Naive thymus-derived CD4-positive, alpha-beta T cell (primary cell): ENCODE results near the gene SLCO2A1. TPM values are rescaled to one million over a fixed set of nuclear protein-coding genes. Genes with fewer than 3 reads are reported as not detected.

ENCODE experiments used
- ATAC-seq: fragments of 150-1000 bp; cut with Tn5 transposase; 2 replicates; pipeline ENCODE4 v1.10.0; 2021; ENCODE audit warnings: mild to moderate bottlenecking, moderate library complexity
- CTCF ChIA-PET: fragments of 350-600 bp; sonication (Branson Sonifier 250); formaldehyde crosslinking; loops from one replicate; lab custom pipeline; 2021; ENCODE audit warnings: antibody characterized with exemption; lab: Charles Lee
- POLR2A ChIA-PET: fragments of 350-600 bp; sonication (Branson Sonifier 250); formaldehyde crosslinking; loops from one replicate; lab custom pipeline; 2021; ENCODE audit warnings: antibody characterized with exemption, inconsistent platforms; lab: Charles Lee
- DNase-seq, 9 donors: peaks; one replicate each; pipeline versions ENCODE4 v3.0.0 to v3.0.0-alpha.2; 2020 to 2022; ENCODE audit warnings: mixed read lengths in 1 of 9
- H3K27ac ChIP-seq: one replicate; pipeline ENCODE4 v1.7.0; 2013; ENCODE audit warnings: mild to moderate bottlenecking, low read depth, low read length, moderate library complexity
- H3K27me3 ChIP-seq, 2 donors: one replicate each; pipeline ENCODE4 v1.7.0; 2013; ENCODE audit warnings: low read length in 2 of 2, mild to moderate bottlenecking in 2 of 2, moderate library complexity in 2 of 2; ENCODE audit not compliant: control insufficient read depth in 2 of 2, insufficient read depth in 2 of 2
- H3K36me3 ChIP-seq, 3 experiments: 1 replicate in 2 of 3; 2 replicates in 1 of 3; pipeline ENCODE4 v1.7.0; 2013; ENCODE audit warnings: low read length in 3 of 3, mild to moderate bottlenecking in 3 of 3, moderate library complexity in 1 of 3; ENCODE audit not compliant: insufficient read depth in 3 of 3, control insufficient read depth in 2 of 3
- H3K4me1 ChIP-seq, 2 donors: one replicate each; pipeline ENCODE4 v1.7.0; 2013; ENCODE audit warnings: low read length in 2 of 2, mild to moderate bottlenecking in 2 of 2, moderate library complexity in 1 of 2; ENCODE audit not compliant: control insufficient read depth in 2 of 2, insufficient read depth in 2 of 2
- H3K4me3 ChIP-seq: 2 replicates; pipeline ENCODE4 v1.7.0; 2013; ENCODE audit warnings: mild to moderate bottlenecking, low read length
- H3K9me3 ChIP-seq, 3 experiments: 1 replicate in 2 of 3; 2 replicates in 1 of 3; pipeline ENCODE4 v1.7.0; 2013; ENCODE audit warnings: low read length in 3 of 3; ENCODE audit not compliant: control insufficient read depth in 2 of 3
- H3K27ac Mint-ChIP-seq, 9 donors: one replicate each; pipeline ENCODE4 v1.8.0; 2020 to 2022; ENCODE audit warnings: mixed read lengths in 9 of 9, mild to moderate bottlenecking in 8 of 9, moderate library complexity in 5 of 9, inconsistent platforms in 2 of 9
- H3K27me3 Mint-ChIP-seq, 5 donors: one replicate each; pipeline ENCODE4 v1.8.0; 2021 to 2022; ENCODE audit warnings: mixed read lengths in 5 of 5, mild to moderate bottlenecking in 1 of 5
- H3K36me3 Mint-ChIP-seq, 5 donors: one replicate each; pipeline ENCODE4 v1.8.0; 2020 to 2022; ENCODE audit warnings: mixed read lengths in 5 of 5, mild to moderate bottlenecking in 3 of 5, inconsistent platforms in 1 of 5
- H3K4me1 Mint-ChIP-seq, 7 donors: one replicate each; pipeline ENCODE4 v1.8.0; 2020 to 2022; ENCODE audit warnings: mixed read lengths in 7 of 7, mild to moderate bottlenecking in 3 of 7, inconsistent platforms in 1 of 7
- H3K4me3 Mint-ChIP-seq, 10 donors: one replicate each; pipeline ENCODE4 v1.8.0; 2020 to 2022; ENCODE audit warnings: mild to moderate bottlenecking in 10 of 10, mixed read lengths in 10 of 10, moderate library complexity in 6 of 10, inconsistent platforms in 2 of 10
- H3K9me3 Mint-ChIP-seq, 11 donors: one replicate each; pipeline ENCODE4 v1.8.0; 2020 to 2022; ENCODE audit warnings: mixed read lengths in 11 of 11, mild to moderate bottlenecking in 4 of 11, inconsistent platforms in 1 of 11, moderate library complexity in 1 of 11
- intact Hi-C, 2 donors: fragments of 100-400 bp; cut with micrococcal nuclease; formaldehyde crosslinking; loops; one replicate each; pipeline ENCODE4 v1.15.1; 2023
- polyA plus RNA-seq, 2 donors: library from polyadenylated mRNA; unstranded; fragments of 300-500 nt; fragmentation: Illumina TruSeq; gene quantifications; one replicate each; pipeline ENCODE4 v1.2.3, GENCODE V29; 2021
- total RNA-seq, 6 experiments: library from RNA in 5 of 6; stranded (reverse) in 5 of 6; gene quantifications; 1 replicate in 5 of 6; 2 replicates in 1 of 6; pipeline ENCODE4 v1.2.3 and lab custom pipeline; 2021 to 2026

SLCO2A1 gene
- total and polyA plus RNA-seq, 7 experiments from 2014 or later, result not detected

GRCh38 chr3:133984975-133985374 is 44.8 kb downstream of the SLCO2A1 start:
- no peak overlapping the region for H3K27ac ChIP-seq
- H3K36me3 ChIP-seq, result no peaks in the 10 kb centered on the region
- CTCF ChIA-PET, result interaction anchor here (0.6 kb wide), 1 partner anchor 65 kb away, joined by 4 read pairs; no protein-coding TSS in a partner anchor
- no peak overlapping the region for H3K27ac Mint-ChIP-seq
- POLR2A ChIA-PET, result no interaction called here
- no peak for ATAC-seq
- no peak overlapping the region for H3K4me3 ChIP-seq
- no peaks in the 10 kb centered on the region for H3K27me3 ChIP-seq
- H3K27me3 Mint-ChIP-seq, result peaks cover 2 to 18% (median 12%) of the 10 kb centered on the region in 5 donors
- no peak for DNase-seq
- no peak overlapping the region for H3K4me3 Mint-ChIP-seq
- intact Hi-C loops, result no loop called here
- no peaks in the 10 kb centered on the region for H3K4me1 ChIP-seq
- H3K9me3 ChIP-seq, result no peaks in the 10 kb centered on the region
- H3K36me3 Mint-ChIP-seq, result no peaks in the 10 kb centered on the region
- H3K4me1 Mint-ChIP-seq, result peaks cover 0 to 3% (median 0%) of the 10 kb centered on the region in 7 donors
- H3K9me3 Mint-ChIP-seq, result peaks cover 0 to 4% (median 0%) of the 10 kb centered on the region in 11 donors

- no peaks in the 10 kb centered on the region for H3K36me3 Mint-ChIP-seq
- ATAC-seq (no peak), DNase-seq (no peak)
- no peak overlapping the region for H3K27ac ChIP-seq
- H3K4me3 ChIP-seq, result no peak overlapping the region
- CTCF ChIA-PET, result no interaction called here
- POLR2A ChIA-PET, result no interaction called here
- no peaks in the 10 kb centered on the region for H3K27me3 ChIP-seq
- H3K4me3 Mint-ChIP-seq, result no peak overlapping the region
- peaks cover 0 to 4% (median 0%) of the 10 kb centered on the region in 11 donors for H3K9me3 Mint-ChIP-seq
- no peaks in the 10 kb centered on the region for H3K9me3 ChIP-seq
- H3K27ac Mint-ChIP-seq, result no peak overlapping the region
- H3K36me3 ChIP-seq, result no peaks in the 10 kb centered on the region
- H3K27me3 Mint-ChIP-seq, result peaks cover 0 to 17% (median 12%) of the 10 kb centered on the region in 5 donors
- peaks cover 0 to 3% (median 0%) of the 10 kb centered on the region in 7 donors for H3K4me1 Mint-ChIP-seq
- no peaks in the 10 kb centered on the region for H3K4me1 ChIP-seq
- intact Hi-C loops, result no loop called here
Measured at GRCh38 chr3:133983576-133984560, 45.9 kb downstream of the SLCO2A1 start.

- Histone ChIP-seq H3K4me1 (no peaks in the 10 kb centered on the region), H3K9me3 (no peaks in the 10 kb centered on the region), H3K27ac (no peak overlapping the region), H3K36me3 (no peaks in the 10 kb centered on the region), H3K27me3 (no peaks in the 10 kb centered on the region), H3K4me3 (no peak overlapping the region)
- Mint-ChIP-seq H3K27ac (no peak overlapping the region), H3K36me3 (no peaks in the 10 kb centered on the region), H3K4me1 (peaks cover 0 to 3% (median 0%) of the 10 kb centered on the region in 7 donors), H3K4me3 (no peak overlapping the region), H3K9me3 (peaks cover 0 to 4% (median 0%) of the 10 kb centered on the region in 11 donors), H3K27me3 (peaks cover 0 to 17% (median 10%) of the 10 kb centered on the region in 5 donors)
- intact Hi-C loops, result no loop called here
- ATAC-seq (no peak), DNase-seq (no peak)
- POLR2A ChIA-PET, result no interaction called here
- CTCF ChIA-PET, result no interaction called here
Measured at GRCh38 chr3:133983126-133983525, 46.6 kb downstream of the SLCO2A1 start.

- no peak overlapping the region for H3K4me3 Mint-ChIP-seq
- ATAC-seq (no peak), DNase-seq (no peak)
- CTCF ChIA-PET, result no interaction called here
- H3K9me3 Mint-ChIP-seq, result peaks cover 0 to 4% (median 0%) of the 10 kb centered on the region in 11 donors
- Histone ChIP-seq H3K4me1 (no peaks in the 10 kb centered on the region), H3K36me3 (no peaks in the 10 kb centered on the region), H3K27me3 (no peaks in the 10 kb centered on the region), H3K27ac (no peak overlapping the region), H3K4me3 (no peak overlapping the region), H3K9me3 (no peaks in the 10 kb centered on the region)
- H3K36me3 Mint-ChIP-seq, result no peaks in the 10 kb centered on the region
- H3K27me3 Mint-ChIP-seq, result peaks cover 0 to 17% (median 7%) of the 10 kb centered on the region in 5 donors
- POLR2A ChIA-PET, result no interaction called here
- H3K4me1 Mint-ChIP-seq, result no peaks in the 10 kb centered on the region
- intact Hi-C loops, result no loop called here
- H3K27ac Mint-ChIP-seq, result no peak overlapping the region
Measured at GRCh38 chr3:133980550-133980949, 49.2 kb downstream of the SLCO2A1 start.

GRCh38 chr3:133980035-133980434 is 49.7 kb downstream of the SLCO2A1 start:
- H3K4me1 ChIP-seq, result no peaks in the 10 kb centered on the region
- no peak for DNase-seq
- H3K27ac ChIP-seq, result no peak overlapping the region
- ATAC-seq, result no peak
- peaks cover 0 to 20% (median 5%) of the 10 kb centered on the region in 5 donors for H3K27me3 Mint-ChIP-seq
- H3K4me3 Mint-ChIP-seq, result no peak overlapping the region
- H3K27me3 ChIP-seq, result no peaks in the 10 kb centered on the region
- no peaks in the 10 kb centered on the region for H3K36me3 Mint-ChIP-seq
- H3K4me3 ChIP-seq, result no peak overlapping the region
- H3K27ac Mint-ChIP-seq, result no peak overlapping the region
- H3K36me3 ChIP-seq, result no peaks in the 10 kb centered on the region
- ChIA-PET CTCF (no interaction called here), POLR2A (no interaction called here)
- H3K4me1 Mint-ChIP-seq, result no peaks in the 10 kb centered on the region
- peaks cover 0 to 4% (median 0%) of the 10 kb centered on the region in 11 donors for H3K9me3 Mint-ChIP-seq
- no peaks in the 10 kb centered on the region for H3K9me3 ChIP-seq
- intact Hi-C loops, result no loop called here

GRCh38 chr3:133979553-133979952 is 50.2 kb downstream of the SLCO2A1 start:
- peaks cover 0 to 4% (median 0%) of the 10 kb centered on the region in 11 donors for H3K9me3 Mint-ChIP-seq
- ATAC-seq, result no peak
- H3K27me3 ChIP-seq, result no peaks in the 10 kb centered on the region
- no peaks in the 10 kb centered on the region for H3K9me3 ChIP-seq
- H3K27me3 Mint-ChIP-seq, result peaks cover 0 to 20% (median 5%) of the 10 kb centered on the region in 5 donors
- no peaks in the 10 kb centered on the region for H3K4me1 ChIP-seq
- ChIA-PET POLR2A (no interaction called here), CTCF (no interaction called here)
- H3K4me3 ChIP-seq, result no peak overlapping the region
- DNase-seq, result no peak
- no peaks in the 10 kb centered on the region for H3K4me1 Mint-ChIP-seq
- intact Hi-C loops, result no loop called here
- H3K36me3 ChIP-seq, result no peaks in the 10 kb centered on the region
- H3K27ac ChIP-seq, result no peak overlapping the region
- H3K36me3 Mint-ChIP-seq, result no peaks in the 10 kb centered on the region
- H3K4me3 Mint-ChIP-seq, result no peak overlapping the region
- no peak overlapping the region for H3K27ac Mint-ChIP-seq
